IMR-90 (cell line): ENCODE measurements around the gene RNF215. TPM values are rescaled to one million over a fixed set of nuclear protein-coding genes. Genes with fewer than 3 reads are reported as not detected.

ENCODE experiments used
- ATAC-seq: fragments of 200-7000 bp; cut with Tn5 transposase; 2 replicates; pipeline ENCODE4 v1.9.1; 2020; ENCODE audit warnings: low read depth, mild to moderate bottlenecking, moderate library complexity
- BruUV-seq: library from RNA; stranded (reverse); fragments of 400-500 nt; replicated peaks from 2 replicates; lab custom pipeline; 2021; lab: Mats Ljungman, UMichigan
- CTCF ChIA-PET: fragments of 300-600 bp; formaldehyde crosslinking; extraction: SDS; loops from one replicate; lab custom pipeline; 2021; ENCODE audit warnings: antibody characterized with exemption; lab: Yijun Ruan, JAX
- POLR2A ChIA-PET: fragments of 300-600 bp; sonication (Branson Sonifier 250); formaldehyde crosslinking; loops from one replicate; lab custom pipeline; 2022; ENCODE audit warnings: antibody characterized with exemption; ENCODE audit not compliant: unreplicated experiment; lab: Charles Lee
- DNase-seq: peaks from one replicate; pipeline ENCODE4 v3.0.0; 2013
- H2AFZ ChIP-seq: replicated peaks from 2 replicates; pipeline ENCODE3; 2013; ENCODE audit warnings: low read length, mild to moderate bottlenecking; ENCODE audit not compliant: poor library complexity
- H2AK5ac ChIP-seq: 2 replicates; pipeline ENCODE4 v1.6.1; 2013; ENCODE audit warnings: low read depth, low read length, inconsistent platforms
- H2AK9ac ChIP-seq: replicated peaks from 2 replicates; pipeline ENCODE3; 2013; ENCODE audit warnings: mild to moderate bottlenecking, low read depth, low read length, moderate library complexity; ENCODE audit not compliant: poor library complexity
- H2BK120ac ChIP-seq: 2 replicates; pipeline ENCODE4 v1.6.1; 2013; ENCODE audit warnings: low read depth, low read length, inconsistent platforms
- H2BK15ac ChIP-seq: 3 replicates; pipeline ENCODE4 v1.6.1; 2013; ENCODE audit warnings: low read depth, low read length, inconsistent platforms
- H2BK20ac ChIP-seq: 2 replicates; pipeline ENCODE4 v1.6.1; 2013; ENCODE audit warnings: low read depth, mild to moderate bottlenecking, inconsistent platforms, low read length, moderate library complexity
- H2BK5ac ChIP-seq: 2 replicates; pipeline ENCODE4 v1.6.1; 2013; ENCODE audit warnings: mild to moderate bottlenecking, low read depth, low read length, inconsistent platforms; ENCODE audit not compliant: poor library complexity, severe bottlenecking
- H3K14ac ChIP-seq: replicated peaks from 2 replicates; pipeline ENCODE4 v1.6.1; 2013; ENCODE audit warnings: low read depth, low read length, inconsistent platforms
- H3K18ac ChIP-seq: 2 replicates; pipeline ENCODE4 v1.6.1; 2013; ENCODE audit warnings: low read depth, low read length, control low read depth
- H3K23ac ChIP-seq: 2 replicates; pipeline ENCODE4 v1.6.1; 2013; ENCODE audit warnings: low read depth, low read length, inconsistent platforms
- H3K27ac ChIP-seq: 2 replicates; pipeline ENCODE4 v1.5.1; 2013; ENCODE audit warnings: mild to moderate bottlenecking, control low read depth, low read length; ENCODE audit not compliant: insufficient read depth
- H3K27me3 ChIP-seq: 2 replicates; pipeline ENCODE4 v1.6.1; 2013; ENCODE audit warnings: low read length; ENCODE audit not compliant: control insufficient read depth, insufficient read depth
- H3K36me3 ChIP-seq: 2 replicates; pipeline ENCODE4 v1.6.1; 2013; ENCODE audit warnings: low read length, mixed read lengths; ENCODE audit not compliant: control insufficient read depth, insufficient read depth
- H3K4ac ChIP-seq: 2 replicates; pipeline ENCODE4 v1.6.1; 2013; ENCODE audit warnings: low read depth, low read length, inconsistent platforms
- H3K4me1 ChIP-seq: 2 replicates; pipeline ENCODE4 v1.6.1; 2013; ENCODE audit warnings: low read length, mixed read lengths; ENCODE audit not compliant: control insufficient read depth, insufficient read depth
- H3K4me2 ChIP-seq: 2 replicates; pipeline ENCODE4 v1.6.1; 2013; ENCODE audit warnings: low read depth, mild to moderate bottlenecking, control low read depth, low read length, moderate library complexity
- H3K4me3 ChIP-seq: 2 replicates; pipeline ENCODE4 v1.5.1; 2013; ENCODE audit warnings: low read depth, mild to moderate bottlenecking, control low read depth, low read length, moderate library complexity; ENCODE audit not compliant: insufficient read depth
- H3K56ac ChIP-seq: 2 replicates; pipeline ENCODE4 v1.6.1; 2013; ENCODE audit warnings: low read length, inconsistent platforms; ENCODE audit not compliant: insufficient read depth; ENCODE audit errors: extremely low read depth
- H3K79me1 ChIP-seq, 2 experiments: 2 replicates each; pipeline ENCODE4 v1.6.1; 2013; ENCODE audit warnings: low read length in 2 of 2, inconsistent platforms in 1 of 2, low read depth in 1 of 2
- H3K9ac ChIP-seq: 2 replicates; pipeline ENCODE4 v1.6.1; 2013; ENCODE audit warnings: low read depth, low read length, control low read depth
- H3K9me1 ChIP-seq: 2 replicates; pipeline ENCODE4 v1.6.1; 2013; ENCODE audit warnings: low read length, inconsistent platforms; ENCODE audit not compliant: insufficient read depth
- H3K9me3 ChIP-seq: 2 replicates; pipeline ENCODE4 v1.6.1; 2013; ENCODE audit warnings: low read length; ENCODE audit not compliant: control insufficient read depth, insufficient read depth
- H4K20me1 ChIP-seq: 2 replicates; pipeline ENCODE4 v1.6.1; 2013; ENCODE audit warnings: low read length, inconsistent platforms; ENCODE audit not compliant: insufficient read depth
- H4K5ac ChIP-seq: 2 replicates; pipeline ENCODE4 v1.6.1; 2013; ENCODE audit warnings: mild to moderate bottlenecking, low read depth, low read length, control low read depth
- H4K8ac ChIP-seq, 2 experiments: 2 replicates each; pipeline ENCODE4 v1.6.1; 2013; ENCODE audit warnings: low read depth in 2 of 2, low read length in 2 of 2, control low read depth in 1 of 2, inconsistent platforms in 1 of 2
- H4K91ac ChIP-seq: 2 replicates; pipeline ENCODE4 v1.6.1; 2013; ENCODE audit warnings: low read depth, low read length, inconsistent platforms; ENCODE audit not compliant: insufficient read depth
- FOS ChIP-seq: fragments of 150-350 bp; IDR thresholded peaks from 2 replicates; pipeline ENCODE4 v1.6.1; 2016; ENCODE audit warnings: low read depth, low read length
- RCOR1 ChIP-seq: IDR thresholded peaks from 2 replicates; pipeline ENCODE4 v1.6.1; 2012; ENCODE audit warnings: mild to moderate bottlenecking, low read length, improper control_type of control experiment; ENCODE audit not compliant: insufficient replicate concordance
- RFX5 ChIP-seq: IDR thresholded peaks from 2 replicates; pipeline ENCODE4 v1.8.0; 2012; ENCODE audit warnings: low read depth, mild to moderate bottlenecking, low read length, moderate library complexity
- WGBS, 2 experiments: methylation state at CpG; one replicate each; pipeline versions ENCODE4 v1.1.5 to v1.1.7; 2013; ENCODE audit warnings: missing lambda C conversion rate in 2 of 2; ENCODE audit not compliant: insufficient read length in 1 of 2; ENCODE audit errors: extremely low coverage in 2 of 2; 5-methylcytosine and 5-hydroxymethylcytosine counted together
- dilution Hi-C: fragments of 300-500 bp; cut with HindIII; formaldehyde crosslinking; loops from one replicate; pipeline ENCODE4 v1.14.3; 2018; ENCODE audit warnings: low sequenced_read_pairs; ENCODE audit not compliant: unreplicated experiment
- in situ Hi-C: fragments of 300-500 bp; cut with MboI; formaldehyde crosslinking; loops from 3 replicates; pipeline ENCODE4 v1.14.3; 2019; ENCODE audit warnings: low sequenced_read_pairs, inconsistent platforms, mixed read lengths
- intact Hi-C: fragments of 100-400 bp; cut with micrococcal nuclease; formaldehyde crosslinking; loops from 2 replicates; pipeline ENCODE4 v1.10.0; 2022
- polyA plus RNA-seq, 3 experiments: library from polyadenylated mRNA; depleted of rRNA; stranded (reverse); fragments of >200 nt; gene quantifications; 2 replicates each; pipeline ENCODE4 v1.2.3, GENCODE V29; 2012; ENCODE audit warnings: low replicate concordance in 1 of 3
- total RNA-seq: library from RNA; depleted of rRNA; stranded (reverse); fragments of >200 nt; gene quantifications from 2 replicates; pipeline ENCODE4 v1.2.3, GENCODE V29; 2012
- TF ChIP-seq, protein P1 (sequence below): fragments of 150-350 bp; IDR thresholded peaks from 2 replicates; pipeline ENCODE4 v1.6.1; 2016; ENCODE audit warnings: low read depth, mild to moderate bottlenecking, low read length, moderate library complexity, borderline replicate concordance

The RNF215 gene
- total and polyA plus RNA-seq, 2 of the 4 experiments (the other 2 are of a cell fraction) = 15.8 to 21.9 TPM

GRCh38 chr22:30413745-30414524 lies 26.7 kb upstream of the RNF215 start (continued):
- TF ChIP-seq RCOR1 = no peak

- Histone ChIP-seq H3K18ac (no peak overlapping the region), H2BK5ac (no peak overlapping the region), H3K56ac (no peak overlapping the region), H3K9ac (no peak overlapping the region), H2BK15ac (no peak overlapping the region), H3K79me1 (peaks cover 18 to 38% of the 10 kb centered on the region in 2 experiments), H3K27ac (no peak overlapping the region), H3K4ac (no peak overlapping the region), H3K4me3 (no peak overlapping the region), H3K9me3 (no peaks in the 10 kb centered on the region), H3K4me1 (peaks cover 8% of the 10 kb centered on the region), H3K23ac (no peak overlapping the region), H2BK120ac (no peak overlapping the region), H2AK5ac (no peak overlapping the region), H3K36me3 (peaks cover 58% of the 10 kb centered on the region), H4K20me1 (no peaks in the 10 kb centered on the region; the same call in 1 of the 2 replicates), H3K4me2 (no peak overlapping the region), H2BK20ac (no peak overlapping the region), H3K9me1 (peaks cover 11% of the 10 kb centered on the region), H4K8ac (no peak overlapping the region), H3K14ac (no peak overlapping the region), H2AFZ (no peak overlapping the region), H4K5ac (no peak overlapping the region), H3K27me3 (no peaks in the 10 kb centered on the region), H4K91ac (no peak overlapping the region), H2AK9ac (no peak overlapping the region)
- ATAC-seq (no peak), DNase-seq (no peak)
- in situ Hi-C loops = no loop called here
- TF ChIP-seq, protein P1, sequence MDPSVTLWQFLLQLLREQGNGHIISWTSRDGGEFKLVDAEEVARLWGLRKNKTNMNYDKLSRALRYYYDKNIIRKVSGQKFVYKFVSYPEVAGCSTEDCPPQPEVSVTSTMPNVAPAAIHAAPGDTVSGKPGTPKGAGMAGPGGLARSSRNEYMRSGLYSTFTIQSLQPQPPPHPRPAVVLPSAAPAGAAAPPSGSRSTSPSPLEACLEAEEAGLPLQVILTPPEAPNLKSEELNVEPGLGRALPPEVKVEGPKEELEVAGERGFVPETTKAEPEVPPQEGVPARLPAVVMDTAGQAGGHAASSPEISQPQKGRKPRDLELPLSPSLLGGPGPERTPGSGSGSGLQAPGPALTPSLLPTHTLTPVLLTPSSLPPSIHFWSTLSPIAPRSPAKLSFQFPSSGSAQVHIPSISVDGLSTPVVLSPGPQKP = no peak
- TF ChIP-seq FOS (no peak), RFX5 (no peak)
- 79% methylated on average over 4 of the region's 4 CpGs; no CpG with 5 or more reads in 1 of the 2 experiments for WGBS, 2 experiments
- POLR2A ChIA-PET = interaction anchor here (0.6 kb wide), 1 partner anchor 38 kb away, joined by 3 read pairs; no protein-coding TSS in a partner anchor
- CTCF ChIA-PET = interaction anchor here (0.9 kb wide), 1 partner anchor 9 kb away, joined by 9 read pairs; no protein-coding TSS in a partner anchor
- BruUV-seq = no TSS peak
- dilution Hi-C loops = no loop called here
- intact Hi-C loops = no loop called here
These were observed 25.8 kb upstream of the RNF215 start for GRCh38 chr22:30413001-30413400.
